Stimulated activated CD8-positive, alpha-beta memory T cell treated with anti-CD3 and anti-CD28 coated beads, Interleukin-2, amount 100 ng/mL, for 48 hours (primary cell): Measurements from ENCODE around the gene TNRC6C.
A peak's percentile ranks its signal among the peaks of the same experiment; 100 is the strongest.
"Not testable (repeated sequence)": the region's sequence is repeated elsewhere in the genome, so short reads cannot be mapped to it uniquely, and the experiment has no call there.

ENCODE experiments used
- DNase-seq, 2 donors: peaks; one replicate each; pipeline ENCODE4 v3.0.0-alpha.2; 2020; ENCODE audit warnings: low read depth in 2 of 2

TNRC6C gene

DNA sequence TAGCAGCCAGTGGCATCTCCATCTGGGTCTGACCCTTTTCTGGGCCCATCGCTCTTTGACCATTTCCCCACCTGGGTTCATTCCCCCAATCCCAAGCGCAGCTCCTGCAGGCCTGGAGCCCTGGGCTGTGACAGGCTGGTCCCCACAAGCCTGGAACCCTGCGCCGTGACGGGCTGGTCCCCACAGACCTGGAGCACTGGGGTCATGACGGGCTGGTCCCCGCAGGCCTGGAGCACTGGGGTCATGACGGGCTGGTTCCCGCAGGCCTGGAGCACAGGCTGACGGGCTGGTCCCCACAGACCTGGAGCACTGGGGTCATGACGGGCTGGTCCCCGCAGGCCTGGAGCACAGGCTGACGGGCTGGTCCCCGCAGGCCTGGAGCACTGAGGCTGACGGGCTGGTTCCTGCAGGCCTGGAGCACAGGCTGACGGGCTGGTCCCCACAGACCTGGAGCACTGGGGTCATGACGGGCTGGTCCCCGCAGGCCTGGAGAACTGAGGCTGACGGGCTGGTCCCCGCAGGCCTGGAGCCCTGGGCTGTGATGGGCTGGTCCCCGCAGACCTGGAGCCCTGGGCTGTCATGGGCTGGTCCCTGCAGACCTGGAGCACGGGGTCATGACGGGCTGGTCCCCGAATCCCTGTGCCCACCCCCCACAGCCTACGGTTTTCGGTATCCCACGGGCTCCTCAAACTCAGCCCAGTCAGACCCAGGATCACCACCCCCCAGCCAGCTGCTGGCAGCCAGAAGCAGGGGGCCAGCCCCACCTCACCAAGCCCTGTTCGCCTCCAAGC lies 153.4 kb downstream of the TNRC6C start:
- no peak for DNase-seq

DNA sequence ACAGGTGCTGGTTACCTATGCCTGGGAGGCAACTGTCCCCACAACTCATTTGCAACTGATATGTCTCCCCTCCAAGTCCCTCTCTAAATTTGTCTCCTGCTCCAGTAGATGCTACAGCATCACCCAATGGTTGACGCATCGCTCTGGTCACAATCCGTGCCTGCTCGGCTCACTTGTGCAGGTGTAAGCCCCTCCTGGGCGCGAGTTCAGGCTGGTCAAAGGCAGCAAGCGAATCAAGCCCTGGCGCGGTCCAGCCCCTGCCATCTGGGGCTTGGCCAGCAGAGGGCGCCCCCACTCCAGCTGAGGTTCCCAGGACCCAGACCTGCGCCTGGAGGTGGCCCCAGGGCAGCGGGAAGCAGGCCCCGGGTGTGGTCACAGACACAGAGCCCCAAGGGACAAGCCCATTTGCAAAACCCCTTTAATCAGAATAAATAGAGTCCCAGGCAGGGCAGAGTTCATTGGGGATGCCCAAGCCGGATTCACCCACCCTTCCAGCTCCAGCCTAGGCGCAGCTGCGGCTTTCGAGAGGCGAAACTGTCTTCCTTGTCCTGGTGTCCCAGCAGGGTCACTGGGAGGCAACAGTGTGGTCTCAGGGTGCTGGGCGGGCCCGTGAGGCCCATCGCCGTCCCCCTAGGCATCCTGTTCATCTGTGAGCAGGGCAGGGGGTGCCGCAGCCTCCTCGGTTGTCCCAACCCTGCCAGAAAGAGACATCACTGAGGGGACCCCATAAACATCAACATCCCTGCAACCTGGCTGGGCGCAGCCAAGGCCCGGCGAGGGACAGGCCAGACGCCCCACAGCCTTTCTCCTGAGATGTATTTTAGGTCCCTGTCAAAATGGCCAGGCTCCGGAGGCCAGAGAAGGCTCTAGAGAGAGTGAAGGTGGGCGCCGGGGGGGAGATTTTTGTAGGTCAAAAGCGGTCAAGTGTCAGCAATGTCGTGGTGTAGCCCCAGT lies 154.3 kb downstream of the TNRC6C start:
- peak; percentile 72 to 75 for DNase-seq

DNA sequence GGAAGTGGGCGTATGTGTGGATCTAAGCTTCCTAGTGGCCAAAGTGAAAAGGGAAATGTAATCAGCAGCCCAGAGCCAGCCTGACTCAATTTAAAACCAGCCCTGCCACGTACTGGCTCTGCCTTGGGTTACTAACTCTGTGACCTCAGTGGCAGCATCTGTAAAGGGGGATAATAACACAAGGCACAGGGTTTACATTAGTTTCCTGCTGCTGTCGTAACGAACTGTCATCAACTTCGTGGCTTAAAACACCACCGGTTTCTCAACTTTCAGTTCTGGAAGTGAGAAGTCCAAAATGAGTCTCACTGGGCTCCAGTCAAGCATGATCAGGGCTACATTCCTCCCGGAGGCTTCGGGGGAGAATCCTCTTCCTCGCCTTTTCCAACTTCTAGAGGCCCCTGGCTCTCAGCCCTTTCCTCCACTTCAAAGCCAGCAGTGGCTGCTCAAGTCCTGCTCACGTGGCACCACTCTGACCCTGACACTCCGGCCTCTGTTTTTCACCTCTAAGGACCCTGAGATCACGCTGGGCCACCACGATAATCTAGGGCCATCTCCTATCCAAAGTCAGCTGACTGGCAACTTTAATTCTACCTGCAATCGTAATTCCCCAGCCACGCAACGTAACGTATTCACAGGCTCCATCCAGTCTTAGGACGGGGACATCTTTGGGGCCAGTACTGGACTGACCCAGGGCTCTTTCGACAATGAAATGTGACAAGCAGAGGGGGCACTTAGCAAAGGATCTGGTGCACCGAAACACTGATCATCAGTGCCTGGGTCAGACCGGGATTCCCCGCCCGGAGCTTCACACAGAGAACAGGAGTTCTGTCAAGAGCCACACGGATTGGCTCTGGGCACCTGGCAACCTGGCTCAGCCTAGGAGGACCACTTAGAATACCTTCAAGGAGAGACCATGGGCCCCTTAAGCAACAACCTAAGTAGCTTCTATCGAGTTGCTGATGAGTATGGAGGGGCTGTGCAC lies 155.6 kb downstream of the TNRC6C start:
- no peak for DNase-seq

DNA sequence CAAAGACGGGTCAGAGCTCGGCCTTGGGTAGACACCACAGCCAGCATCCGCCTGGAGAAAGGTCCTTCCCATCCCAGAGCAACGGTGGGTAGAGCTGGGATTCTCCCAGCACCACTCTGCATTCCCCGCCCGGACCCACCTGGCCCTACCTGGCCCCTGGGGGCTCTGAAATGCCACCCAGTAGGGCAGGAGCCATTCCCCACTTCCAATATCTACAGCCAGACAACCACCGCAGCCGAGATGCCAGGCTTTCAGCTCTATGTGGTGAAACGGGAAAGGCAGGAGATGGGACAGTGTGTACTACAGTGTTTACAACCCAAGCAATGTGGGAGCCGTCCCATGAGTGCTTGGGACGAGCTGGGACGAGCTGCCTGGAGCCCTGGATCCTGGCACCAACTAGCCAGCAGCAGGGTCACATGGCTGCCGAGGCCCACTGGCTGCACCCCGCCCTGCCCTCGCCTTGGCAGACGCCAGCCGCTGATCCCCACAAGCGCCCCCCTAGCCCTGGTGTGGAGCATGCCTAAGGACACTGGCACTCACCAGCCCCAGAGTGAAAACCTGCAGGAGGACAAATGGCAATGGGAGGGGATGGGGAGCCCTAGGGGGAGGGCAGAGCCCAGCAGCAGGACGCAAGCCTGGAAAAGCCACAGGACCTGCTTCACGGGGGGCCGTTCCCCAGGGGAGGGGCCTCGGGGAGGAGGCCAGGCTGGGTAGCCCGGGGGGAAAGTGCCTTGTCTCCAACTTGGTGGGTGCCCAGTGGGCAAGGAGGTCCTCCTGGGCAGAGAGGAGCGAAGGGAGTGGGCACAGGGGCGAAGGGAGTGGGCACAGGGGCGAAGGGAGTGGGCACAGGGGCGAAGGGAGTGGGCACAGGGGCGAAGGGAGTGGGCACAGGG lies 156.6 kb downstream of the TNRC6C start:
- DNase-seq: no peak

DNA sequence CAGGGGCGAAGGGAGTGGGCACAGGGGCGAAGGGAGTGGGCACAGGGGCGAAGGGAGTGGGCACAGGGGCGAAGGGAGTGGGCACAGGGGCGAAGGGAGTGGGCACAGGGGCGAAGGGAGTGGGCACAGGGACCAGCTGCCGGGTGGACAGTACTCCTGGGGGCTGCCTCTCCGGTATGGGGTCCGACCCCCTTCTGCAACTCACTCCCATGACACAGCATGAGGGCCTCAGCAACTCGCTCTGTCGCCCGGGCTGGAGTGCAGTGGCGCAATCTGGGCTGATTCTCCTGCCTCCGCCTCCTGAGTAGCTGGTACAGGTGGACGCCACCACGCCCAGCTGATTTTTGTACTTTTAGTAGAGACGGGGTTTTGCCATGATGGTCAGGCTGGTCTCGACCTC lies 157.3 kb downstream of the TNRC6C start:
- DNase-seq: not testable (repeated sequence)

DNA sequence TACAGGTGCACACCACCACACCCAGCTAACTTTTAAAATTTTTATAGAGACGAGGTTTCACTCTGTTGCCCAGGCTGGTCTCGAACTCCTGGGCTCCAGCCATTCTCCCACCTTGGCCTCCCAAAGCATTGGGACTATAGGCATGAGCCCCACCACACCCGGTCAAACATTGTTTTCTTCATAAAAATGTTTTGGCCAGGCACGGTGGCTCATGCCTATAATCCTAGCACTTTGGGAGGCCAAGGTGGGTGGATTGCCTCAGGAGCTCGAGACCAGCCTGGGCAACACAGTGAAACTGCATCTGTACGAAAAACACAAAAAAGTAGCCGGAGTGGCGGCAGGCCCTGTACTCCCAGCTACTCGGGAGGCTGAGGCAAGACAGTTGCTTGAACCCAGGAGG lies 157.9 kb downstream of the TNRC6C start:
- DNase-seq: no peak

DNA sequence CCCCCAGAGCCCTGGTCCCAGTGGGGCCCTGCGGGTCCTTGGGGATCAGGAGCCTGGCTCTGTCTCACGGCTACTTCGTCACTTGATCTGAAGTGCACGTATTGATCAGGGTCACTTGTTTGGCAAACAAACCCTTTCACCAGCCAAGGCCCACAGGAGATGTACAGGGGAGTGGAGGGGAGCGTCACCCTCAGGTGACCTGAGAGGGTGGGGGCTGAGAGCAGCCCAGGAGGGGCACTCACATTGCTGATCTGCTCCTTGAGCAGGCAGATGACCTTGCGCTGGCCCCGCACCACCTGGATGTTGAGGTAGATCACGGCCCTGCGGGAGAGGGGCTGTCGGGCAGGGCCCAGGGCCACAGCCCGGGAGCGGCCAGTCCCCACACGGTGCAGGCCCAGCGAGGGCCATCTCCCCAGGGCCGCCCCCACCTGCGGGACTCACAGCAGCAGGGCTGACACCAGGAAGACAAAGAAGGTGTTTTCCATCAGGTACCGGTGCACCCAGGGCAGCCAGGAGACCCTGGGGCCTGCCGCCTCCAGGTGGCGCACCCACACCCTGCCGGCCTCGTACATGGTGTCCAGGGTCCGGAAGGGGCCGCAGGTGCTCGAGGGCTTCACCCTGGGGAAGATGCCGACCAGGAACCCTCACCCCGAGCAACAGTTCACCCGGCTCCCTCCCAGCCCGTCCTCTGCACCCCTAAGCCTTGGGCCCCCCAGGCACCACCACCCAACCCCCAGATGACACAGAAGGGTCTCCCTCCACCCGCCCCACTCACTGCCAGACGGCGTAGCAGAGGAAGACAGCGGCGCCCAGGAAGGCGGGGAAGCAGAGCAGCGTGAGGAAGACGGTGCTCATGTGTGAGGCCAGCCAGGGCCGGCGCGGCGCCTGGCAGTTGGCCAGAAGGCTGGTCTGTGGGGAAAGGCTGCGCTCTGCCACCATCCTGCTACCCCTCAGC lies 158.8 kb downstream of the TNRC6C start:
- DNase-seq: no peak

DNA sequence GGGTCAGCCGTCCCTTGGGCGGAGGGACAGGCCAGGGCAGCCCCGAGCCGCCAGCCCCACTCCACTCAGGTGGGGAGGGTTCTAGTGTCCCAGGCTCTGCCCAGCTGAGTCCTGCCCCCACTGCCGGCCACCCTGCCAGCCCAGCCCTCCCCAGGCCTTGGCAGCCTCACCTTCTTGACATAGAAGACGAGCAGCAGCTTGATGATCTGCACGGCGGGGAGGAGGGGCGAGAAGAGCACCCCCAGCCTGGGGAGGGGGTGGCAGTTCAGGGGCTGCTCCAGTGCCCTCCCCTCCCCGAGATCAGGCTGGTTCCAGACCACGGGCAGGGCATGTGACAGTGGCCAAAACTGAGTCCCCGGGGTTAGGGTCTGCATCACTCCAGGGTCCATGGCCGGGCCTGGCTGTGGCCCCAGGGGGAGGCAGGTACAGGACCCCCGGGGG lies 160.3 kb downstream of the TNRC6C start:
- no peak for DNase-seq

DNA sequence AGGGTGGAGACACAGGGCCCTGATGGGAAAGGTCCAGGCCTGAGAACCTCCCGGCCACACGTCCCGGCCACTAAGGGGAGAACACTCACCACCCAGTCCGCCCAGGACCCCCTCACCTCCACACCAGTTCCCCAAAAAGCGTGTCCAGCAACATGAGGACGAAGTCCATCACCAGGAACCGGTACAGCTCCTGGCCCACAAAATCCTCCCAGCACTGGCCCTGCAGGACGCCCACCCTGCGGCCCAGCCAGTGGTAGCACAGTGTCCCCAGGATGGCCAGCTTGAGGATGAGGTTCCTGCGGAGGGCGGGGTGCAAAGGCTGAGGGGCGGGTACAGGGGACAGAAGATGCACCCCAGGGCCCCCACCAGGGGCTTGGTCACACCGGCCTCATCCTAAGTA lies 162.0 kb downstream of the TNRC6C start:
- no peak for DNase-seq

DNA sequence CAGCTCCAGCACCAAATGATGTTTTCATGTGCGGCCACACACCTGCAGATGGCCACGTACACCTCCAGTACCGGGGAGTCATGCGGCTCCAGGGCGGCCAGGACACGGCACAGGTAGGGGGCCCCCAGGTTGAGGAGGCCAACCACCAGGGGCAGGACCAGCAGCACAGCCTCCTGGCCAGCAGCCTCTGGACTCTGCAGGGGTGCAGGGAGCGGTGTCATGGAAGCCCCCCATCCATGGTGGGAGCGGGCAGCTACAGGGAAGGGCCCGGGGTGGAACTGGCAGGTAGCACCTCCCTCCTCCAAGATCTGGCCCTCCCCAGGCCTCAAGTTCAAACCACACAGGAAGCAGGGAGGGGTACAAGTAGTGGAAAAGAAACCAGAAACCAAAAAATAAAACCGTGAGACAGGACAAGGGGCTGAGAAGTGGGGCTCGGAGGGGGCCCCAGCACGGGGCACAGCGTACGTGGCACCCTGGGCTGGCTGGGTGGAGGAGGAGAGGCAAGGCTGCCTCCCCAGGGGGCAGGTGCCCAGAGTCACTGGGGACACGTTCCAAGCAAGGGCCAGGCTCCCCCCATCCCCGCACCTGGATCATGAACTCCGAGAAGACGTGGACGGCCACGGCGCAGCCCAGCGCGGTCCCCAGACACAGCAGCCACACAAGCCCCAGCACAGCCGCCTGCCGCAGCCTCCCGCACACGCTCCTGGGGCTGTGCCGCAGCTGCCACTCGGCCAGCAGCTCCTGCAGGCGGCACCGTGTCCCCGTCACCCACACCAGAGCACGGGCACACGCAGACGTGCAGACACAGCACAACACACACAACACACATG lies 162.7 kb downstream of the TNRC6C start:
- DNase-seq: no peak

DNA sequence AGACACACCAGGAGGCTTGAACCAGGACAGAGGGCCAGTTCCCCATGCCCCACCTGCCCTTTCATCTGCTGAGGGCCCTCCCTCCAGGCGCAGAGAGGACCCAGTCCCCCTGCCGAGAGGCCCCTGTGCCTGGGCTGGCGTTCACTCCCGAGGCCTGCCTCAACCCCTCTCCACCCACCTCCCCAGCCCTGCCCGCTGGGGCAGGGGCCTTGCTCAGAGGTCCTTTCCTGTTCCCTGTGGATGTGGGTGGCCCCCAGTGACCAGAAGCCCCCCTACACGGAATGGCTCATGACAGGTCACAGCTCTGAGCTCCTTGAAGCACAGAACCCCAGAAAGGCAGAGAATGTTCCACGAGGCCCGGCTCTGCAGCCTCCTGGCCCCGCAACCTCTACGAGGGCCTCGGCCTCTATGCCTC lies 163.3 kb downstream of the TNRC6C start:
- no peak for DNase-seq

DNA sequence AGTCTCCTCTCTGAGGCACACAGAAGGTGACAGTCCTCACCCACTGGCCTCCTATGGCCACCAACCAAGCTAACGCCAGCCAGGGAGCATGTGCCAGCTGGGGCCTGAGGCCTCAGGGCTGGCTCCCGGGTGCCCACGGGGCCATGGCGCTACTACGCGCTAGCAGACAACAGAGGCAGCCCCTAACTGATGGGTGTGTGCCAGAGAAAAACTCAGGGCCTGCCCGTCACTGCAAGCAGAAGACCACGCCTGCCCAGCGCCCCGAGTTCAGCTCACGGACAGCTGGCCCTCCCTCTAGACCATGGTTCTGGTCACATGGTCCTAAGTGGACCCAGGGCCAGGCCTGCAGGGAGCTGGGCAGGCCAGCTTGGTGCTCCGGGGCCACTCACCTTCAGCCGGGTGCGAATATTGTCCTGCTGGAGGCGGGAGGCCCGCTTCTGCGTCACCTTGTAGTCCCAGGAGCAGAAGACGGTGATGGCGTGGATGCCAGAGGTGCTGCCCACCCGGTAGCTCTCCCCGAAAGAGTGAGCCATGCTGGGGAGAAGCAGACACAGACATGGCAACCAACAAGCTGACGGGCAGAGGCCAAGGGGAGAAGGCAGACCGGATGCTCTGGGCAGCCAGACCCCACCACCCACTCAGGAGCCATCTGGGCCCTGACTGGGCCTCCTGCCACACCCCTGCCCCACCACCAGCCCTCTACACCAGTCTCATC lies 163.9 kb downstream of the TNRC6C start:
- DNase-seq: no peak

DNA sequence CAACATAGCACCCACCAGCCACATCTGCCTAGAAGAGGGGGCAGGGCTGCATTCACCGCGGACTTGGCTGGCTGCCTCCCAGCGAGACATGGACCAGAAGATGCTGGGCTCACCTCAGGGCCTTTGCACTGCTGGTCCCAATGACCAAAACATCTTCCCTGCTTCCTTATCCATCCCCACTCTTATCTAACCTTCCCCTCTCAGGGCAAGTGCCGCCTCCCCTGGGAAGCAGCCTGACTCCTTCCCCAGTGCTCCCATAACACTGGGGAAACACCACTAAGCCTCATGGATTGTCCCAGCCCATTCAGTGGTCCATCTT lies 164.4 kb downstream of the TNRC6C start:
- no peak for DNase-seq

DNA sequence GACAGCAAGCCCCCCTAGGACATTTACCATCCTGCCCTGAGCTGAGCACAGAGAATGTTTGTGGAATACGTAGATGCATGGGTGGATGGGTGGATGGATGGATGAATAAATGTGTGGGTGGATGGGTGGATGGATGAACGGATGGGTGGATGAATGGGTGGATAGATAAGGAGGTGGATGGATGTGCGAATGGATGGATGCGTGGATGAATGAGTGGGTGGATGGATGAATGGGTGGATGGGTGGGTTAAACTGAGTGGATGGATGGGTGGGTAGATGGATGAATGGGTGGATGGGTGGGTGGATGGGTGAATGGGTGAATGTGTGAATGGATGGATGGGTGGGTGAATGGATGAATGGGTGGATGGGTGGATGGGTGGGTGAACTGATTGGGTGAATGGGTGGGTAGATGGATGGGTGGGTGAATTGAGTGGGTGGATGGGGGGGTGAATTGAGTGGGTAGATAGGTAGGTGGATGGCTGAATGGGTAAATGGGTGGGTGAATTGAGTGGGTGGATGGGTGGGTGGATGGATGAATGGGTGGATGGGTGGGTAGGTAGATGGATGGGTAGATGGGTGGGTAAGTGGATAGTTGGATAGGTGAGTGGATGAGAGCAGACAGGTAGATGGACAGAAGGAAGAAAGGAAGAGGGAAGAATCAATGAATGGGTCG lies 164.9 kb downstream of the TNRC6C start:
- DNase-seq: no peak

DNA sequence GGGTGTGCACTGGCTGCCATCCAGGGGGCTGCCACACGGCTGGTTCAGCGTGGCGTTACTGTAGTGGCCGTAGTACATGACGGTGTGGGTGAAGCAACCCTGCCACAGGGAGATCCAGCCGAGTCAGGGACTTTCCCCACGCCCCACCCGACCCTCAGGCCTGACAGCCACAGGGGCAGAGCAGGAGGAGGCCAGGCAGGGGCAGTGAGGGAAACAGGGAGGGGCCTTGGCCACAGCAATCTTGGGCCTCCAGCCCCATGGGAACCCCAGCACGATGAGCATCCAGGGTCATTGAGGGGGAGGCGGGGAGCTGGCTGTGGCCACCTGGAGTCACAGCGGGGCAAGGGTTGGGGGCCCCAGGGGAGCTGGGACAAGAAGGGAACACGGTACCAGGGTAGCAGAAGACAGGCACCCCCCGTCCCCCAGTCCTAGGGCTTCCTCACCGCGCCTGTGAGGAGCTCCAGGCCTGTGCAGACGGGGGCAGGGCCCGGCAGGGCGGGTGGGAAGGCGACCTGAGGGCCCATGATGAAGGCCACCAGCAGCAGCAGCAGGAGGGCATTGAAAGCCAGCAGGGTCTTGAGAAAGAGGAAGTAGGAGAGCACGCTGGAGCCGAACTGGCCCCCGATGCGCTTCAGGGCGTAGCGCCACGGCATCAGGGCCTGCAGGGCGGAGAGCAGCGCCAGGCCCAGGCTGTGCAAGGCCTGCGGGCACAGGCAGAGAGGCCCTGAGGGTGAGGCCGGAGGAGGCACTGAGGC lies 165.8 kb downstream of the TNRC6C start:
- no peak for DNase-seq

DNA sequence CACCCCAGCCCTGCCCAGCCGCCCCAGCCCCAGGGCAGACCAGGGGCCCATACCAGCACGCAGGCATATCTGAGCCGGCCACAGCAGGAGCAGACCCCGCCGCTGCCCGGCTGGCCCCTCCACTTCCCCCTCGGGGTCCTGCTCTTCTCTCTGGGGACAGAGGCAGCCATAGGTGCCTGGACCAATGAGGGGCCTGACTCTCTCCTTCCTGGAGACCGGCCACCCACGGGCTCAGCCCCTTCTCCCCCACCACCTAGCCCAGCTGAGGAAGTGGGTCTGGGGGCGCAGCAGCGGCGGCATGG lies 166.3 kb downstream of the TNRC6C start:
- DNase-seq: no peak
